Measurements from ENCODE around the gene NCOR2.
"Not testable (repeated sequence)": the region's sequence is repeated elsewhere in the genome, so short reads cannot be mapped to it uniquely, and the experiment has no call there.

NCOR2 gene

DNA sequence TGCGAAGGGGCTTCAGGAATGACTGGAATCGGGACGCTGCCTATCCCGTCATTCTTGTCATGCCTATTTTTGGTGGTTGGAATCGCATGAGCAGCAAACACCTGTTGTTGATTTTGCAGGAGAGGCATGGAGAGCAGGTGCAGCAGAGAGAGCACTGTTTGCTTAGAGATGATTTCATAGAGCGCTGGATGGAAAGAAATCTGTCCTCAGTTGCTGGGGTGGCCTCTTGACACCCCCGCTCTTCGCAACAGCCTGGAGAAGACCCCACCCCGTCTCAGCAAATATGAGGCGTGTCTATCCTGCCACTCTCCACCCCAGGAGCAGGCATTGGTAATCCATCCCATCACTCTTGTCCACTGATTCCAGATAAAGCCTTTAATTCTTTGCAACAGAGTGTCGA is 19.3 kb upstream of the NCOR2 start:
- no peak for DNase-seq (ENCODE audit: low spot score)
- TF ChIP-seq, protein P1, sequence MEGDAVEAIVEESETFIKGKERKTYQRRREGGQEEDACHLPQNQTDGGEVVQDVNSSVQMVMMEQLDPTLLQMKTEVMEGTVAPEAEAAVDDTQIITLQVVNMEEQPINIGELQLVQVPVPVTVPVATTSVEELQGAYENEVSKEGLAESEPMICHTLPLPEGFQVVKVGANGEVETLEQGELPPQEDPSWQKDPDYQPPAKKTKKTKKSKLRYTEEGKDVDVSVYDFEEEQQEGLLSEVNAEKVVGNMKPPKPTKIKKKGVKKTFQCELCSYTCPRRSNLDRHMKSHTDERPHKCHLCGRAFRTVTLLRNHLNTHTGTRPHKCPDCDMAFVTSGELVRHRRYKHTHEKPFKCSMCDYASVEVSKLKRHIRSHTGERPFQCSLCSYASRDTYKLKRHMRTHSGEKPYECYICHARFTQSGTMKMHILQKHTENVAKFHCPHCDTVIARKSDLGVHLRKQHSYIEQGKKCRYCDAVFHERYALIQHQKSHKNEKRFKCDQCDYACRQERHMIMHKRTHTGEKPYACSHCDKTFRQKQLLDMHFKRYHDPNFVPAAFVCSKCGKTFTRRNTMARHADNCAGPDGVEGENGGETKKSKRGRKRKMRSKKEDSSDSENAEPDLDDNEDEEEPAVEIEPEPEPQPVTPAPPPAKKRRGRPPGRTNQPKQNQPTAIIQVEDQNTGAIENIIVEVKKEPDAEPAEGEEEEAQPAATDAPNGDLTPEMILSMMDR (IDR thresholded peaks at IDR 0.05; ENCODE audit: borderline replicate concordance, control extremely low read depth, extremely low read depth, insufficient read depth, missing control alignments), result no peak

DNA sequence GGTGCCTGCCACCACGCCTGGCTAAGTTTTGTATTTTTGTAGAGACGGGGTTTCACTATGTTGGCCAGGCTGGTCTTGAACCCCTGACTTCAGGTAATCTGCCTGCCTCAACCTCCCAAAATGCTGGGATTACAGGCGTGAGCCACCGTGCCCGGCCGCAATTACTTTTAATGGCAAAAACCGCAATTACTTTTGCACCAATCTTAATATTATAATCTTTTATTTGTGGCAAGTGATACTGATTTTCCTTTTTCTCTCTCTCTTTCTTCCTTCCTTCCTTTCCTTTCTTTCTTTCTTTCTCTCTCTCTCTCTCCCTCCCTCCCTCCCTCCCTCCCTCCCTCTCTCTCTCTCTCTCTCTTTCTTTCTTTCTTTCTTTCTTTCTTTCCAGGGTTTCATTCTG is 17.1 kb upstream of the NCOR2 start:
- DNase-seq (ENCODE audit: low spot score); in situ Hi-C loops (cut with MboI; ENCODE audit: low sequenced_read_pairs, unreplicated experiment): not testable (repeated sequence)

More for the DNA sequence above, 19.3 kb upstream of the NCOR2 start:
- in situ Hi-C loops (cut with MboI; ENCODE audit: low sequenced_read_pairs, unreplicated experiment), result no loop called here

DNA sequence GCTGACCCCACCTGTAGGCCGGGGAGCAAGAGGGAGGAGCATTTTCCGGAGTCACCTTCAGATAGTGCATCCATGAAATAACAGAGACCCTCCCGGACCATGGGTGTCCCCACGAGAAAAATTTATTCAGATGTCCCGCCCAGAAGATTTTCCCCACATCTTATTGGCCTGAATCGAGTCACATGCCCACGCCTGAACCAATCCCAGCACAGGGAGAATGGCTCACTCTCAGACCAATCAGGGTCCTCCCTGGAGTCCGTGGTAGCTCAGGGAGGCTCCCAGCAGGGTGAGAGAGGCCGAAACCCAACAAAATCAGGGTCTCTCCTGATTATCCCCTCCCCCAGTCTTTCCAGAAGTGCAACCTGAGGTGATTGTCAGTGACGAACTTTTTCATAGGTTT is 16.4 kb upstream of the NCOR2 start:
- TF ChIP-seq, protein P1 (IDR thresholded peaks at IDR 0.05; ENCODE audit: borderline replicate concordance, control extremely low read depth, extremely low read depth, insufficient read depth, missing control alignments), result no peak
- no peak for DNase-seq (ENCODE audit: low spot score)
- in situ Hi-C loops (cut with MboI; ENCODE audit: low sequenced_read_pairs, unreplicated experiment), result no loop called here

DNA sequence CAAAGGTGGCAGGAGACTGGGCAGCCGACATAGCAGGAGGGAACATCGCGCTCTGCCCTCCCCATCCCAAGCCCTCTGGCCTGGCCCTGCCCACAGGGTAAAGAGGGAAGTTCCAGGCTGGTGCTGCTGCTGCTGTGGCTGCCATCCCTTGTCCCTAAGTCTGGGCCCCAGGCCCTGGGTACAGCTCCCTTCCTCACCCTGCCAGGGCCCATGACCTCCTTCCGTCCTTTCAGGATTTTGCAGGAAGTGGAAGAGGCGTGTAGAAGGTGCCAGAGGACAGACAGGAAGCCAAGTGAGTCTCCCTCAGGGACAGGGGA is 14.7 kb upstream of the NCOR2 start:
- no peak for DNase-seq (ENCODE audit: low spot score)

DNA sequence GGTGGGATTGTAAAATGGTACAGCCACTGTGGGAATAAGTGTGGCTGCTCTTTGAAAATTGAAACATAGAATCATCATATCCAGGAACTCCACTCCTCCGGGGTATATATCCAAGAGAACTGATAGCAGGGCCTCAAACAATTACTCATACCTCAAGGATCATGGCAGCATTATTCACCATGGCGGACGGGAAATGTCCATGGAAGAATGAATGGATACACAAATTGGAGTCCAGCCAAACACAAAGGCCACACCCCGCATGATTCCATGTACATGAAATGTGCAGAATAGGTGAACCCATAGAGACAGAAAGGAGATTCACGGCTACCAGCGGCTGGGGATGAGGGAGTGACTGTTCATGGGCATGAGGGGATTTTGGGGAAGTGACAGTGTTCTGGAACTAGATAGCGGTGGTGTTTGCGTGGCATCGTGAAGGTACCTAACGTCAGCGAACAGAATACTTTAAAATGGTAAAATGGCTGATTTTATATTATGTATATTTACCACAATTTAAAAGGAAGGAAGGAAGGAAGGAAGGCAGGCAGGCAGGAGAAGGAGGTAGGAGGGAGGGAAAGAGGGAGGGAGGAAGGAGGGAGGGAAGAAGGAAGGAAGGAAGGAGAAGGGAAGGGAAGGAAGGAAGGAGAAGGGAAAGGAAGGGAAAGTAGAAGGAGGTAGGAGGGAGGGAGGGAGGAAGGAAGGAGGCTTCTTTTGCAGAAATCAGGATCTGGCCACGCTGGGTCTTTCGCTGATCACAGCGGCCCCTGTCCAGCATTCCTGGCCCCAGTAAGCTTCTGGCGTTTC is 14.1 kb upstream of the NCOR2 start:
- DNase-seq (ENCODE audit: low spot score), result no peak
- TF ChIP-seq, protein P1 (IDR thresholded peaks at IDR 0.05; ENCODE audit: borderline replicate concordance, control extremely low read depth, extremely low read depth, insufficient read depth, missing control alignments), result no peak
- in situ Hi-C loops (cut with MboI; ENCODE audit: low sequenced_read_pairs, unreplicated experiment), result no loop called here

More for the DNA sequence above, 14.7 kb upstream of the NCOR2 start:
- in situ Hi-C loops (cut with MboI; ENCODE audit: low sequenced_read_pairs, unreplicated experiment), result no loop called here
- TF ChIP-seq, protein P1 (IDR thresholded peaks at IDR 0.05; ENCODE audit: borderline replicate concordance, control extremely low read depth, extremely low read depth, insufficient read depth, missing control alignments), result no peak

DNA sequence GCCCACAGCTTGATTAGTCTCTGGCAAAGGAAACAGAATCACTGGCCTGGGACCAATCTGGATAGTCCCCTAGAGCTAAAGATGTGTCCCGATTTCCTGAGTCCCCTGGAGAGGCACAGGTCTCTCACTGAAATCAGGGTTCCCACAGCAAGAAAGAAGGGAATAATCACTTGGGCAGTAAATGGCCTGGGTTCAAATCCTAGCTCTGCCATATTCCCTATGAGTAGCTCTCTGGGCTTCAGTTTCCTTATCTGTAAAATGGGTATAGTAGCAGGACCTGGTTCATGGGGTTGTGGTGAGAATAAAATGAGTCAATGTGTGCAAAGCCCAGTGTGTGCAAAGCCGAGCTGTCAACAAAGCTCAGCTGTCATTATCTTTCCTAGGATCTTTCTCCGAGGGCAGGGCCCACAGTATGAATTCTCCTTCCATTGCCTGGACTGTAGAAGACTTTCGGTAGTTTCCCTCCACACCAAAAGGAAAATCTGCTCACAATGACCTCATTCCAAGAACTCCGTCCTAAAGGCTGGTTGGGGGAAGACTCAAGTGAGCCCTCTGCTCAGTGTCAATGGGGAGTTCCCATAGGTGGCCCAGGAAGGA is 12.6 kb upstream of the NCOR2 start:
- TF ChIP-seq, protein P1 (IDR thresholded peaks at IDR 0.05; ENCODE audit: borderline replicate concordance, control extremely low read depth, extremely low read depth, insufficient read depth, missing control alignments), result no peak
- no peak for DNase-seq (ENCODE audit: low spot score)
- in situ Hi-C loops (cut with MboI; ENCODE audit: low sequenced_read_pairs, unreplicated experiment), result no loop called here

DNA sequence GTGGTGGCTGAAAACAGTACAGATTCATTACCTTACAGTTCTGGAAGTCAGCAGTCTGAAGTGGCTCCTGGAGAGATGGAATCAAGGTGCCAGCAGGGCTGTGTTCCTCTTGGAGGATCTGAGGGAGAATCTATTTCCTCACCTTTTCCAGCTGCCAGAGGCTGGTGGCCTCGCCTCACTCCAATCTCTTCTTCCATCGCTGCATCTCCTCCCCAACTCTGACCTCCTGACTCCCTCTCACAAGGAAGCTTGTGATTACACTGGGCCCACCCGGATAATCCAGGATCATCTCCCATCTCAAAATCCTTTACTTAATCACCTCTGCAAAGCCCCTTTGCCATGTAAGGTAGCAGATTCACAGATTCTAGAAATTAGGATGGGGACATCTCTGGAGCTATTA is 11.4 kb upstream of the NCOR2 start:
- TF ChIP-seq, protein P1 (IDR thresholded peaks at IDR 0.05; ENCODE audit: borderline replicate concordance, control extremely low read depth, extremely low read depth, insufficient read depth, missing control alignments), result no peak
- no peak for DNase-seq (ENCODE audit: low spot score)

More for the DNA sequence above, 11.4 kb upstream of the NCOR2 start:
- in situ Hi-C loops (cut with MboI; ENCODE audit: low sequenced_read_pairs, unreplicated experiment), result no loop called here
